GM18502 (cell line): ENCODE data around the gene SLC26A5.
"Not testable (repeated sequence)": the region's sequence is repeated elsewhere in the genome, so short reads cannot be mapped to it uniquely, and the experiment has no call there.

ENCODE experiments used
- ATAC-seq: cut with Tn5 transposase; IDR thresholded peaks from one replicate; pipeline ENCODE4 v1.9.1; 2021; ENCODE audit warnings: mild to moderate bottlenecking; ENCODE audit not compliant: unreplicated experiment, poor library complexity

SLC26A5 gene

DNA sequence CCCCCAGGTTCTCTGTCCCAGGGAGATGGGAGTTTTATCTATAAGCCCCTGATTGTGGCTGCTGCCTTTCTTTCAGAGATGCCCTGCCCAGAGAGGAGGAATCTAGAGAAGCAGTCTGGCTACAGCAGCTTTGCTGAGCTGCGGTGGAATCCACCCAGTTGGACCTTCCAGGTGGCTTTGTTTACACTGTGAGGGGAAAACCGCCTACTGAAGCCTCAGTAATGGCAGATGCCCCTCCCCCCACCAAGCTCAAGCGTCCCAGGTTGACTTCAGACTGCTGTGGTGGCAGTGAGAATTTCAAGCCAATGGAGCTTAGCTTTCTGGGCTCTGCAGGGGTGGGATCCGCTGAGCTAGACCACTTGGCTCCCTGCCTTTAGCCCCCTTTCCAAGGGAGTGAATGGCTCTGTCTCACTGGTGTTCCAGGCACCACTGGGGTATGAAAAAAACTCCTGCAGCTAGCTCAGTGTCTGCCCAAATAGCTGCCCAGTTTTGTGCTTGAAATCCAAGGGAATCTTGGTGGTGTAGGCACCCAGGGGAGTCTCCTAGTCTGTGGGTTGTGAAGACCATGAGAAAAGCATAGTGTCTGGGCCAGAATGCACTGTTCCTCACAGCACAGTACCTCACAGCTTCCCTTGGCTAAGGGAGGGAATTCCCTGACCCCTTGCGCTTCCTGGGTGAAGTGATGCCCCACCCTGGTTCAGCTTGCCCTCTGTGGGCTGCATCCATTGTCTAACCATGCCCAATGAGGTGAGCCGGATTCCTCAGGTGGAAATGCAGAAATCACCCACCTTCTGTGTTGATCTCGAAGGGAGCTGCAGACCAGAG lies 40.0 kb downstream of the SLC26A5 start:
- not testable (repeated sequence) for ATAC-seq

DNA sequence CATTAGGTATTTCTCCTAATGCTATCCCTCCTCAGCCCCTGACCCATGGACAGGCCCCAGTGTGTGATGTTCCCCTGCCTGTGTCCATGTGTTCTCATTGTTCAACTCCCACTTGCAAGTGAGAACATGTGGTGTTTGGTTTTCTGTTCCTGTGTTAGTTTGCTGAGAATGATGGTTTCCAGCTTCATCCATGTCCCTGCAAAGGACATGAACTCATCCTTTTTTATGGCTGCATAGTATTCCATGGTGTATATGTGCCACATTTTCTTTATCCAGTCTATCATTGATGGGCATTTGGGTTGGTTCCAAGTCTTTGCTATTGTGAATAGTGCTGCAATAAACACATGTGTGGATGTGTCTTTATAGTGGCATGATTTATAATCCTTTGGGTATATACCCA lies 46.3 kb downstream of the SLC26A5 start:
- not testable (repeated sequence) for ATAC-seq

DNA sequence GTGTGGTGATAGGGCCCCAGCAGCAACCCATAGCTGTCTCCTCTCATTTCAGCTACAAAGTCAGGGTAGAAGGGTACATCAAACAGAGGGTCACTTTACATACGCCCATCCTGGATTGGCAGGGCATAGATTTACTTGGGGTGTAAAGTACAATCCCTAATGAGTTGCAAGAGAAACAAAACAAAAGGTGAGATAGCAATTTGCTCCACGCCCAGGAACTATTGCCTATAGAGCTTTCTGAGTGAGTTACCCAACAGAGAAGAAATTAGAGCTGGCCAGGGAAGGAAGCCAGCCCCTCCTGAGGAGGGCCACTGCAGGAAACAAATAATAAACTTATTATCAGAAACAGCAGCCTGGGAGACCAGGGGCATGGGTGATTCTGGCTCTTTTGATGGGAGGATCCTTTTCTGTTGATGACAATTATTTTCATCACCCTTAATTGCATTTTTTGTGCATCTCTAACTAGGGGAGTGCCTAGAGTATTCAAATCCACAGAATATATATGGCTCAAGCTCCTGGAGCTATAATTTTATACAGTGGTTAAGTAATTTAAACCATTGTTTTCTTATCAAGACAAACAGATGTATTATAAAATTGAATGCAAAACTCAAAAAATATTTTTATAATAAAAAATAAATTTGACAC lies 47.4 kb downstream of the SLC26A5 start:
- ATAC-seq = no peak

DNA sequence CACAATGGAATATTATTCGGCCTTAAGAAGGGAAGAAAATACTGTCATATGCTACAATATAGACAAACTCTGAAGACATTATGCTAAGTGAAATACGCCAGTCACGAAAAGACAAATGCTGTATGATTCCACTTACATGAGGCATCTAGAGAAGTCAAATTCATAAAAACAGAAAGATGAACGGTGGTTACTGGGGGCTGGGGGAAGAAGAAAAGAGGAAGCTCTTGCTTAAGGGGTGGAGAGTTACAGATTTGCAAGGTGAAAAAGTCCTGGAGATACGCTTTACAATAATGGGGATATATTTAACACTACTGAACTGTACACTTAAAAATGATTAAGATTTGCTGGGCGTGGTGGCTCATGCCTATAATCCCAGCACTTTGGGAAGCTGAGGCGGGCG lies 49.5 kb downstream of the SLC26A5 start:
- ATAC-seq = no peak

DNA sequence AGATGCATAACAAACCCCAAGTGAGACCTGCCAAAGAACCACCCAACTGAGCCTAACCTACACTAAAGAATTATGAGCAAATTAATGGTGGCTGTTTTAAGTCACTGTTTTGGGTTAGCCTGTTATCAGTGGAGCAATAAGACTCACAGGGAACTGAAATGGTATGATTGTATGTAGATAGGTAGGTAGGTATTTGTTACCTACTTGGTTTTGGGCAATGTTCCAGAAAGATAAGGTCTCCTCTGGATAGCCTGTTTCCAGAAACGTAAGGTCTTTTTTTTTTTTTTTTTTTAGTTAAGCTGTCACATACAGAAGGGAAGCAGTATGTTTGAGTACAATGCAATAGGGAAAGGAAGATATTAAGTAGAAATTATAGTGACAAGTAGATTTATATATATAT lies 50.9 kb downstream of the SLC26A5 start:
- ATAC-seq = no peak

DNA sequence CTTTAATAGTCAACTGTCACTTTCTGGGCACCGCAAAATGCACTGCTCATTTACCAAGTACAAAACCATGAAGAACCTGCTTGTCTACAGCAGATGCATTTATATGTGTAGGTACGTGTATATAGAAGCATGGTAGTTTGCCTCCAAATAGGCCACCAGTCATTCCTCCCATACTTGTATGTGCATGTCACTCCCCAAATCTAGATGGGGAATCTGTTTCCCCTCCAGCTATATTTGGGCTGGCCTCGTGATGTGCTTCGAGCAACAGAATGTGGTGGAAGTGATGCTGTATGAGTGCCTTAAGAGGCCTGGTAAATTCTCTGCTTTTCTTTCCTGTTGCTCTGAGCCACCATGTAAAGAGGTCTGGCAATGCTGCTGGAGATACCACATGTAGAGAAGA lies 51.4 kb downstream of the SLC26A5 start:
- ATAC-seq = no peak

DNA sequence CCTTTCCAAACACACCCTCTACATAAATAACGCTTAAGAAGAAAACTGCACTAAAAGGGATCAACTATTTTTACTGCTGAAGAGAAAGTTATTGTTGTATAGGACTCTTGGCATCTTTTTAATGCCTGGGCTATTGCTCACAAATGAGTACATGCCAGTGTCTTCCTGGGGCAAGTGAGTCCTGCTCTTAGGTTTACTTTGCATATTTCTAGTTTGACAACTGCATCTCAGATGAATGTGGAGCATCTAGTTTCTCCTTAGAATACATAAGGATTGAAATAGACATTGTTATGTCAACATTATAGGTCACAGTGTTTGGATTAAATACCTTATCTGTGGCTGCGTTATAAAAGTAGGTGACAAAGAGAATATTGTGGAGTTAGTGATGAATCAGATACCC lies 54.0 kb downstream of the SLC26A5 start:
- no peak for ATAC-seq

DNA sequence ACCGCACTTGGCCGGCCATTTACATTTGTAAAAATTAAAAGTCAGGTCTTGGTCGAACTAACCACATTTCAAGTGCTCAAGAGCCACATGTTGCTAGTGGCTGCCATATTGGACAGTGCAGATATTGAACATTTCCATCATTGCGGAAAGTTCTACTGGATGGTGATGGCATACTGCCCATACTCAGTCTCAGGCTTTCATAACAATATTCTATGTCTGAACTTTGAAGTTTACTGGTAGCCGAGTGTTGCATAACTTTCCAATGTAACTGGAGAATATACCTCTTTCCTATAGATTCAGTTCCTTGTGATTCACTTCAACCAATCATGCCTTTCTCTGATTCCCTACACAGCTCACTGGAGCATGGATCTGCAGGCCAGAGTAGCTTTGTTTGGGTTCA lies 54.9 kb downstream of the SLC26A5 start:
- no peak for ATAC-seq

DNA sequence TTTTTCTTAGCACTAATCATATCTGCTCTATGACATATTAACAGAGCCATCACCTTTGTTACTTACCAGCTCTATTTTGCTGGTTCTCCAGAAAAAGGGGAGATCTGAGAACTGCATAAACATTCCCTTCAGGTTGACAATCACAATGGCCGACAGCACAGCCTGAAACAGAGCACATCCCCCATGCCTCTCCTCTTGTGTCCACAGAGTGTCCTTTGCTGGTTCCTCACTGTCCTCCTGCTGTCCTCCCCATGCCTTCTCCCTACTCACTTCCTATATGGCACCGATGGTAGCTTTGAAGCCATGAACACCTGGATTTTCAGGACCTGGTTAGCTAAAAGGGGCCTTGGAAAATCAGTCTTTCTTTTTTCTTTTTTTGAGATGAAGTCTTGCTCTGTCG lies 56.7 kb downstream of the SLC26A5 start:
- ATAC-seq = no peak

DNA sequence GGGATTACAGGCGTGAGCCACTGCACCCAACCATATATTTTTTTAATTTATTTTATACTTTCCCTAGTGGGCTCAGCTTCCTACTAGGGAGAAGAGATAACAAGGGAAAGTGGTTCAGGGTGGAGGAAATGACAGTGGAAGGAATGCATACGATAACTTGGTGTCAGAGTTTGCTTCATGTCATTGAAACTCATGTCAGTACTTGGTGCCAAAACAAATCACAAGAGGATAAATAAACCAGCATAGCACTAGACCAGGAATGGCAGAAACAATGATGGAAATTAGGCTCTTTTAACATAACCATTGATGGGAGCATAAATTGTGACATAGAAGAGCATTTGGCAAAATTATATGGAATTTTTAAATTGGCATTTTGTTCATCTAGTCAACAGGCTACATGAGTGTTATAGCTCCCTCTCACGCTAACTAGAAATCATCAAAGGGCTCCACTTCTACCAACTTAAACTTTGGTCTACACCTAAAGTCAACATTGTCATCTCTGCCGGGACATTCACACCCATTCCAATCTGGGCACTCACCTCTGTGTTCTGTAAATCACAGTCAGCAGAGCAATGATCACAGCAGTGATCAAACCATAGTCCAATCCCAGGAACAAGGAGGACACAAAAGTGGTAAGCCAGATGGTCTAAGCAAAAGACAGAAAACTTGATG lies 57.4 kb downstream of the SLC26A5 start:
- no peak for ATAC-seq

DNA sequence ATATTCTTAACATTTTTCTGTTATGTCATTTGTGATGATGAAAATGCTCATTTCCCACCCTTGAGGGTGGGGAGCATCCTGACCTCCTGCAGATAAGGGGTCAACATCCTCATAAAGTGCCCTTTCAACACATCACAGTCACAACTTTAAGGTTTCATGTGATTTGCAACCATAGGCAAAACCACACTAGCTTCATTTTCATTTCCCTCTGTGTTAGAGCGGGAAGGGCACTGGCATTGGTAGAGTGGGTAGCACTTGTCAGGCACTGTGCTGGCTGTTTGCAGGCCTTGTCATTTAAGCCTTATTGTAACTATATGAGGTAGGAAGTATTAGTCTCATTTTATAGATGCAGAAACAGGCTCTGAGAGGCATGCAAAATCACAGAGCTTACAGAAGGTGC lies 58.8 kb downstream of the SLC26A5 start:
- no peak for ATAC-seq

DNA sequence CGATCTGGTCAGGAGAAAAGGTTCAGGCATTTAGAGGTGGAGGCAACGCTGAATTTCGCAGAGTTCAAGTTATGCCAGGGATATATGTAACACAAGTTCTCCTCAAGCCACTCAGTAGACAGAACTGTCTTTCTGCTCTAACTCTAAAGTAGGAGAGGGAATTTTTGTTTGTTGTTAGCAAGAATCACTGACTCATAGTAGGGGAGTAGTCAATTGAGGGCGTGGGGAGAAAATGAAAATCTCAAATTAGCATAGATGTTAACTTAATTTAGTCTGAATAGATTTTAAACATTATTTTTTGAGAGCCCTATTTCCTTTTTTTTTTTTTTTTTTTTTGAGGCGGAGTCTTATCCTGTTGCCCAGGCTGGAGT lies 64.0 kb downstream of the SLC26A5 start:
- no peak for ATAC-seq

DNA sequence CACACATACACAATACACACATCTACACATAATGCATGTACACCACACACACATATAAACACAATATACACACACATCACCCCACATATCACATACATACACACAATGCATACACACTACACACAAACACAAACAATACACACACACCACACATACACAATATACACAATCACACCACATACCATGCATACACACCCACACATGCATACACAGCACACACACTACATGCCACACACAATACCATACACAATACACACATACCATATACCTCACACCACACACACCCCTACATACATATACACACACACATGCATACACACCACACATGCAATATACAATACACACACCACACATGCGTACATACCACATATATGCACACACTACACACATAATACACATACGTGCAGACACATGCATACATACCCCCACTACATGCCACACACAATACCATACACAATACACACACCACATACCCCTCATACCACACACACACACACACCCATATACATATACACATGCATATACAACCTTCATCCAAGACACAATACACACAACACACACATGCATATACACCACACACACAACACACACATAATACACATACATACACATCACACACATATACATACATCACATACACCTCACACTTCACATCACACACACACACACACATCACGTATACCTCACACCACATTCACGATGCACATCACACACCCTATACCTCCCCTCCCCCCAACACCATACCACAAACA lies 64.6 kb downstream of the SLC26A5 start:
- no peak for ATAC-seq

DNA sequence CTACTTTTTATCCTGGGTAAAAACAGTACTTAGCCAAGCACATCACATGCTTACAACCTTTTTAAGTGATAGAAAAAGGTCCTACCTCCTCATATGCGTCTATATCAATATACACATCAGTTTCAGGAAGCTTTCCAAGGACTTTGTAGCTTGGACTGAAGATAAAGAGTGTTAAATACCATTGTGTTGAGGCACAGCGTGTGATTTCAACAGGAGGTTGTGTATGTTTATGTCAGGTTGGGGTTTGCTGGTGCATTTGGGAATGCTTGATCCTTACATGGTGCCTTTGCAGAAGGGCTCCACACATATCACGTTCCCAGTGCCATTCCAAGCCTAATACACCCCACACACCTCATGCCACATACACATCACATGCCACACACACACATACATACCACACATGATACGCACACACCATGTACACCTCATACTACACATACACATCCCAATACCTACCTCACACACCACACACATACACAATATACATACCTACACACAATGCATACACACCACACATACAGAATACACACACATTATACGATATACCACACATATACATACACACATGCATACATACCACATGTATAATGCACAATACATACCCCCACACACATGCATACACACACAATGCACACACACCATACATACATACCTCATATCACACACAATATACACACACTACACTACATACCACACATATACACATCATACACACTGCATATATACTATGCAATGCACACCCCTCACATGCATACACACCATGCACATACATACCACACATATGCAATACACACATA lies 65.4 kb downstream of the SLC26A5 start:
- no peak for ATAC-seq

DNA sequence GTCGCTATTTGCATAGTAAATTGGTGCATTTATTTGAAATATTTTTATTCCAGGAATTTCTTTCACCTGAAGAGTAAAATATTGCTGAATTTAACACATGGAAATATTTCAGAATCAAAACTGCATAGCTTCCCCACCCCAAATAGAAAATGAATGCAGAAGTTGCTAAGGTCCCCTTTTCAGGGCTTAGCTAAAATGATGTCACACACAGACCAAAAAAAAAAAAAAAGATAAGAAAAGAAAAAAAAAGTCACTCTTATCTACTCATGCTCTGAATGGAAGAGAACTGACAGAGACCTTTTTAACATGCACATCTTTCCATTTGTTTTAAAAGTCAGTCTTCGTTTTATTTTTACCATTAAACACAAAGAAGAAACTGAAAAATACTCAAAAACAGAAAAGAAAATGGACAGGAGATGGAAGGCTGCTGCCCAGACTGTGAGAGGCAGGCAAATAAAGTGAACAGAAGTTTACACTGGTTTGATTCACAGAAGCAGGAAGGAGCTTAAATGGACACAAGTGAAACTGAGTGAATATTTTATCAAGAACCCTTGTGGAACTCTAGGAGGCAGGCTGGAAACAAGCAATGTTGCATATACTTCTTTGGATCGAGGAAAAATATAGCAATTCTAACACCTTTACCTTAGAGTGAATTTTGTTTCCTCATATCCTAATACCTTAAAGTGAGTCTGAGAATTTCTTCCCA lies 66.6 kb downstream of the SLC26A5 start:
- no peak for ATAC-seq

DNA sequence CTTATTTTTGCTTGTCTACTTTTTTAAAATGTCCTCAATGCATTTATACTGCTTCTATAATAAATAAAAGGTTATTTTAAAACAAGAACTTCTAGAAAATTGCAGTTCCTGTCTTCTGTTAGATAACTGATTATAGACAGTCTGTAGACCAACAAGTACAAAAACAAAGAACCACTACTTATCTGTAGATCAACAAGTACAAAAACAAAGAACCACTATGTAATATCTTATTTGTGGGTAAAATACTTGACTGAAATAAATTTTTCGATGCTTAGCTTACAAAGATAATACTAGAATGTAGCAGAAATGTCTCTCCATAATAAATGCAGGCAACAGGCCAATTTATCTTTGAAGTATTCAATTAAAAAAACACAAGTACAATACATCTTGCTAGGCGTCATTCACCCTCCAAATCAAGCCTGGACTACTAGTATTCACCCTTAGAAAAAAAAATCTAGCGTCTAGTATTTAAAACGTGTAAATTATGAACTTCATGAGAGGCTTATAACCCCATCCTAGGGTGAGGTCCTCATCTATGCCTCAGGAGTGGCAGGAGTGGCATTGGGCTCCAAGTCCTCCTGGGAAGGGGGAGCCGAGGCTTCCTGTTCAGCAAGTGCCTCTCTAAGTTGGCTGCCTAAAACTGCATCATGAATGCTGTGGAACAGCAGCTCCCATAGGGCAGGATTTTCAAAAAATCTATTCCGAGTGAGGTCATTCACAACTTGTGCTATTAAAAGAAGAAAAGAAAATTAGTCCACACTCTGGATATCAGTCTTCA lies 72.0 kb downstream of the SLC26A5 start:
- no peak for ATAC-seq

DNA sequence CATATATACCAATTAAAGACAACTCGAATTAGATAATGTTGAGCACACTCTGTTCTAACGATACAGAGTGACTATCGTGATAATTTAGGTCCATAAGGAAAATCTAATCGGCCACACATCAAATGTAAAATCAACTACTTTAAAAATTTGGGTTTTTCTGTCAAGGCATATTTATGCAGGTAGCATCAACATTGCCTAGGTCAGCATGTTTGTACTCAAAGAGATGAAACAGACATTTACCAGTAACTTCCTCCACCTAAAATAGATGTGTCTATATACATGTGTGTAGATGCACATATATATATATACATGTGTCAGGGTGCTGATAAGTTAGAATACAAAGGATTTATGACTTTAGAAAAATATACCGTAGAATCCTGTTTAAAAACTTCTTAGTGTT lies 76.6 kb downstream of the SLC26A5 start:
- no peak for ATAC-seq

DNA sequence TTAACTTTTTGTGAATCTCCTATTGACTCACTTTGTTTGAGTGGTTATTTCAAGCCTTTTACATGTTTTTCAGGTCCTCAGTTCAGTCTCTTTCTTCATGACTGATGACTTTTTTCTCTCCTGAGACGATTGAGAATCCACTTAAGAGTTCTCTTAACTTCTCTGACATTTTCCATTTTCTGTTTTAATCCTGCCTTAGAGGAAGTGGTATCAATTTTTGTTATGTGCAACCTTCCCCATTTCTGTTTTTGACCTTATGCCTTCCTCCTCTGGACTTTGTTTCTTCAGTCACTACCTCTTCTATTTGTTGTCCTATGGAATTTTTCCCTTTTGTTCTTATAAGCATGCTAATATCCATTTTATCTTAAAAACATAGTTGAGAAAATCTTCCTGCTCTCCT lies 96.2 kb downstream of the SLC26A5 start:
- ATAC-seq = no peak

DNA sequence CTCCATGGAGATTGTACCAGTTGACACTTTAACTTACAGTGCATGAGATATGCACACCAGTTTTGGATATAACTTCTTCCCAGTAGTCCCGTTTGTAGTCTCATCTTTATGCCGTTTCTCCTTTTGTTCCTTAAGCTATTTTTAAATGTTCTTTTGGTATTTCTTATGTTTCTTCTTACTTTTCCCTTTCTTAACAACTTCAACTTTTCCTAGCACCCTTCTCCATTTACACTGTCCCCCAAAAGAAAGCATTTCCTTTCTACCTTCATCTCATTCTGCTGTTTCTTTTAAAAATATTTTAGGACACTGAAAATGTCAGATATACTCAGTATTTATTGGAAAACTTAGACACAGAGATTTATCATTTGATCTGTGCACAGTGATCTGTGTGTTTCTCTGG lies 97.0 kb downstream of the SLC26A5 start:
- no peak for ATAC-seq
